ES-I3 (cell line): ENCODE measurements around the gene TFDP2.
"Not testable (repeated sequence)": the region's sequence is repeated elsewhere in the genome, so short reads cannot be mapped to it uniquely, and the experiment has no call there.

Source experiments
- H3K36me3 ChIP-seq: 2 replicates; pipeline ENCODE4 v1.6.1; 2013; ENCODE audit warnings: mild to moderate bottlenecking, low read length, control low read depth, moderate library complexity; ENCODE audit not compliant: insufficient read depth
- H3K4me1 ChIP-seq: 2 replicates; pipeline ENCODE4 v1.6.1; 2013; ENCODE audit warnings: mild to moderate bottlenecking, control low read depth, low read length; ENCODE audit not compliant: insufficient read depth
- H3K9ac ChIP-seq: 2 replicates; pipeline ENCODE4 v1.6.1; 2013; ENCODE audit warnings: low read depth, mild to moderate bottlenecking, low read length, moderate library complexity
- H3K9me3 ChIP-seq: 2 replicates; pipeline ENCODE4 v1.6.1; 2013; ENCODE audit warnings: mild to moderate bottlenecking, low read length, moderate library complexity; ENCODE audit not compliant: control insufficient read depth, insufficient read depth

Gene TFDP2

GRCh38 chr3:141909986-141910385, 239.4 kb downstream of the TFDP2 start:
- Histone ChIP-seq H3K4me1 (peaks cover 12% of the 10 kb centered on the region), H3K36me3 (peaks cover 32% of the 10 kb centered on the region)
- H3K9me3 ChIP-seq, H3K9ac ChIP-seq: not testable (repeated sequence)

- Histone ChIP-seq H3K4me1 (peaks cover 6% of the 10 kb centered on the region), H3K9ac (no peak overlapping the region), H3K9me3 (peaks cover 6% of the 10 kb centered on the region; the same call in 1 of the 2 replicates), H3K36me3 (peaks cover 29% of the 10 kb centered on the region)
Observed at GRCh38 chr3:141909408-141909807, 239.9 kb downstream of the TFDP2 start.

GRCh38 chr3:141905129-141905528, 244.2 kb downstream of the TFDP2 start:
- Histone ChIP-seq H3K9ac (no peak overlapping the region), H3K4me1 (no peaks in the 10 kb centered on the region), H3K9me3 (0 out of 2 replicates have a peak, but pooled peaks cover 3% of the 10 kb centered on the region), H3K36me3 (peaks cover 15% of the 10 kb centered on the region)

GRCh38 chr3:141904203-141904602, 245.1 kb downstream of the TFDP2 start:
- no peak overlapping the region for H3K9ac ChIP-seq
- 0 out of 2 replicates have a peak, but pooled peaks cover 9% of the 10 kb centered on the region for H3K9me3 ChIP-seq
- H3K4me1 ChIP-seq = no peaks in the 10 kb centered on the region
- H3K36me3 ChIP-seq = peaks cover 8% of the 10 kb centered on the region

- no peaks in the 10 kb centered on the region; the same call in 1 of the 2 replicates for H3K36me3 ChIP-seq
Observed at GRCh38 chr3:141901914-141902313, 247.4 kb downstream of the TFDP2 start.

GRCh38 chr3:141900343-141900742, 249.0 kb downstream of the TFDP2 start:
- no peak overlapping the region for H3K9ac ChIP-seq
- no peaks in the 10 kb centered on the region for H3K4me1 ChIP-seq
- H3K36me3 ChIP-seq = no peaks in the 10 kb centered on the region; the same call in 1 of the 2 replicates
- H3K9me3 ChIP-seq = peaks cover 15% of the 10 kb centered on the region; the same call in 1 of the 2 replicates

More at GRCh38 chr3:141901914-141902313, 247.4 kb downstream of the TFDP2 start:
- Histone ChIP-seq H3K9ac (no peak overlapping the region), H3K4me1 (no peaks in the 10 kb centered on the region), H3K9me3 (peaks cover 13% of the 10 kb centered on the region; the same call in 1 of the 2 replicates)

GRCh38 chr3:141898908-141899307, 250.4 kb downstream of the TFDP2 start:
- H3K9ac ChIP-seq = no peak overlapping the region
- peaks cover 15% of the 10 kb centered on the region; the same call in 1 of the 2 replicates for H3K9me3 ChIP-seq
- no peaks in the 10 kb centered on the region for H3K4me1 ChIP-seq
- no peaks in the 10 kb centered on the region for H3K36me3 ChIP-seq

GRCh38 chr3:141895731-141896130, 253.6 kb downstream of the TFDP2 start:
- Histone ChIP-seq H3K9me3 (peaks cover 15% of the 10 kb centered on the region; the same call in 1 of the 2 replicates), H3K36me3 (no peaks in the 10 kb centered on the region), H3K4me1 (no peaks in the 10 kb centered on the region), H3K9ac (no peak overlapping the region)

- Histone ChIP-seq H3K9ac (no peak overlapping the region), H3K9me3 (peaks cover 7% of the 10 kb centered on the region; the same call in 1 of the 2 replicates), H3K4me1 (no peaks in the 10 kb centered on the region), H3K36me3 (no peaks in the 10 kb centered on the region)
Observed at GRCh38 chr3:141894524-141895176, 254.7 kb downstream of the TFDP2 start.
